GM12874 (cell line): Measurements from ENCODE around the gene PCIF1.

Experiments used
- CTCF ChIP-seq: IDR thresholded peaks from 2 replicates; pipeline ENCODE4 v1.5.1; 2011; ENCODE audit warnings: low read depth, mild to moderate bottlenecking, control low read depth, low read length, moderate library complexity; ENCODE audit not compliant: insufficient read depth

PCIF1 gene

GRCh38 chr20:45957021-45957941 lies 22.8 kb downstream of the PCIF1 start:
- no peak for TF ChIP-seq CTCF

- TF ChIP-seq CTCF, result no peak
These were observed 24.1 kb downstream of the PCIF1 start for GRCh38 chr20:45958593-45958992.

GRCh38 chr20:45959126-45959525 lies 24.6 kb downstream of the PCIF1 start:
- TF ChIP-seq CTCF, result no peak

- no peak for TF ChIP-seq CTCF
These were observed 25.6 kb downstream of the PCIF1 start for GRCh38 chr20:45959956-45960630.

- no peak for TF ChIP-seq CTCF
These were observed 27.7 kb downstream of the PCIF1 start for GRCh38 chr20:45962031-45962755.

- TF ChIP-seq CTCF, result no peak
These were observed 28.8 kb downstream of the PCIF1 start for GRCh38 chr20:45963059-45964005.
